Common myeloid progenitor, CD34-positive (primary cell): ENCODE measurements around the gene GPR15.

Source experiments
- CTCF ChIA-PET: fragments of 350-600 bp; sonication (Branson Sonifier 250); formaldehyde crosslinking; loops from one replicate; lab custom pipeline; 2021; ENCODE audit warnings: antibody characterized with exemption; lab: Charles Lee
- POLR2A ChIA-PET: fragments of 350-600 bp; sonication (Branson Sonifier 250); formaldehyde crosslinking; loops from one replicate; lab custom pipeline; 2021; ENCODE audit warnings: antibody characterized with exemption; lab: Charles Lee
- DNase-seq, 3 donors: peaks; one replicate each; pipeline versions ENCODE4 v3.0.0 to v3.0.0-alpha.2; 2013
- H3K27ac ChIP-seq, 2 experiments: 1 replicate in 1 of 2; 2 replicates in 1 of 2; pipeline ENCODE4 v1.7.0; 2013; ENCODE audit warnings: inconsistent platforms in 2 of 2, low read length in 2 of 2, mild to moderate bottlenecking in 2 of 2, low read depth in 1 of 2, moderate library complexity in 1 of 2; ENCODE audit not compliant: severe bottlenecking in 2 of 2, insufficient read depth in 1 of 2, poor library complexity in 1 of 2
- H3K27me3 ChIP-seq, 5 experiments: replicated peaks in 2 of 5; 1 replicate in 3 of 5; 2 replicates in 2 of 5; pipeline versions ENCODE4 v1.6.1 to v1.7.0; 2013; ENCODE audit warnings: low read length in 4 of 5, mild to moderate bottlenecking in 2 of 5, moderate library complexity in 2 of 5, inconsistent platforms in 1 of 5; ENCODE audit not compliant: insufficient read depth in 5 of 5, control insufficient read depth in 4 of 5
- H3K36me3 ChIP-seq, 4 experiments: 1 replicate in 2 of 4; 2 replicates in 2 of 4; pipeline versions ENCODE4 v1.6.1 to v1.7.0; 2013; ENCODE audit warnings: low read length in 3 of 4, control low read depth in 1 of 4, mild to moderate bottlenecking in 1 of 4; ENCODE audit not compliant: control insufficient read depth in 4 of 4, insufficient read depth in 4 of 4
- H3K4me1 ChIP-seq, 4 experiments: 1 replicate in 3 of 4; 2 replicates in 1 of 4; pipeline versions ENCODE4 v1.6.1 to v1.7.1; 2013; ENCODE audit warnings: low read length in 3 of 4, mild to moderate bottlenecking in 3 of 4, control low read depth in 1 of 4, inconsistent platforms in 1 of 4, moderate library complexity in 1 of 4; ENCODE audit not compliant: control insufficient read depth in 4 of 4, insufficient read depth in 4 of 4; ENCODE audit errors: control extremely low read depth in 1 of 4
- H3K4me3 ChIP-seq, 7 experiments: 1 replicate in 4 of 7; 2 replicates in 3 of 7; pipeline versions ENCODE4 v1.5.1 to v1.7.0; 2013; ENCODE audit warnings: mild to moderate bottlenecking in 7 of 7, low read length in 6 of 7, moderate library complexity in 6 of 7, inconsistent platforms in 2 of 7, low read depth in 2 of 7, control low read depth in 1 of 7; ENCODE audit not compliant: insufficient read depth in 4 of 7, control insufficient read depth in 1 of 7; ENCODE audit errors: extremely low read depth in 1 of 7
- H3K9me3 ChIP-seq, 5 experiments: 1 replicate in 4 of 5; 2 replicates in 1 of 5; pipeline versions ENCODE4 v1.6.1 to v1.7.1; 2013; ENCODE audit warnings: low read length in 4 of 5, mild to moderate bottlenecking in 2 of 5, inconsistent platforms in 1 of 5, low read depth in 1 of 5, moderate library complexity in 1 of 5; ENCODE audit not compliant: control insufficient read depth in 4 of 5, insufficient read depth in 2 of 5; ENCODE audit errors: control extremely low read depth in 1 of 5
- WGBS: methylation state at CpG from one replicate; pipeline ENCODE4 v1.1.5; 2013; ENCODE audit not compliant: insufficient coverage; 5-methylcytosine and 5-hydroxymethylcytosine counted together

The GPR15 gene

DNA sequence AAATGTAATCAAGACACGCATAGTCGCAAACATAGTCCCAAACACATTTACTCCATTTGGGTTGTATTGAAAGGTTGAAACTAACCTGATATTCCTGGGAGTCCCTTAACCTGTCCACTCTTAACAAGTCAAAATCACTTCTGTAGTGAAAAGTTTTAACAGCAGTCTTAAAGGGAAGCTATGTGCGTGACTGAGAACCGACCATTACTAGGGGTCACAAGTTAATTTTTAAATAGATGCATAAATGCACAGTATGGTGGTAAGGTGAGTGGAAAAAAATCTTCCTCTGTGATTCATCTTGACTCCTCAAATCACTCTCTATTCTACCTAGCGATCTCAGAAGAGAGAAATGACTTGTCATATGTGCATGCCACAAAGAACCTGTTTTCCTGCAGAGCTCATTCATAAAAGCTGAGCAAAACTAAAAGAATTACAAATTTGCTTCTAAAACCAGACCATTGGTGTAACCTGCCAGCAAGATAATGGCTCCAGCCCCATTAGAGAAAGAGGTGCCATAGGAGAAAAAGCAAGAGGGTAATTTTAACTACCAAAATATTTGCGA lies 4.8 kb downstream of the GPR15 start:
- H3K4me3 ChIP-seq: no peak overlapping the region
- H3K9me3 ChIP-seq: no peaks in the 10 kb centered on the region
- peaks cover 0 to 7% (median 0%) of the 10 kb centered on the region in 4 experiments for H3K4me1 ChIP-seq
- CTCF ChIA-PET: interaction anchor here (0.6 kb wide), 1 partner anchor 61 kb away, joined by 3 read pairs; no protein-coding TSS in a partner anchor
- no peaks in the 10 kb centered on the region for H3K36me3 ChIP-seq
- POLR2A ChIA-PET: no interaction called here
- H3K27me3 ChIP-seq: no peaks in the 10 kb centered on the region
- DNase-seq: no peak
- no peak overlapping the region for H3K27ac ChIP-seq
- 100% methylated on average over 1 of the region's 6 CpGs for WGBS

DNA sequence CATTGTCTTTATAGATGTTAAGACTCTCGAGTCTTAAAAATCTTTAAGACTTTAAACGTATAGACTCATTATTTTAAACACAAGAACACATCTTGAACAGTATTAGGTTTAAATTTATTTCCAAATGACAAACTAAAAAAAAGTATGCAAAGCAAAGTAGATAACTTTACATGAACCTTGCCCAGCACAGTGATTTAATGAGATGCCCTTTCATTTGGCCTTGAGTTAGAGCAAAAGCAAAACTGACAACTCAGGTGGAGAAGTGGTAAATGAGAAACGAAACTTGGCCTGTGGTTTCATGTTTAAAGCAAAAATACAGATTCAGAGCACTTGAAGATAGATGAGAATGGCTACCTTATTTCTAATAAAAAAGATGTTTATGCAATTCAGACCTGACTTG lies 8.6 kb downstream of the GPR15 start:
- H3K27me3 ChIP-seq: no peaks in the 10 kb centered on the region
- ChIA-PET POLR2A (interaction anchor here (0.8 kb wide), 1 partner anchor 743 kb away, joined by 6 read pairs; no protein-coding TSS in a partner anchor), CTCF (no interaction called here)
- H3K4me1 ChIP-seq: no peaks in the 10 kb centered on the region
- DNase-seq: no peak
- H3K36me3 ChIP-seq: no peaks in the 10 kb centered on the region
- H3K9me3 ChIP-seq: no peaks in the 10 kb centered on the region
- no peak overlapping the region for H3K4me3 ChIP-seq
- WGBS: 83% methylated on average over 1 of the region's 3 CpGs
- H3K27ac ChIP-seq: no peak overlapping the region

DNA sequence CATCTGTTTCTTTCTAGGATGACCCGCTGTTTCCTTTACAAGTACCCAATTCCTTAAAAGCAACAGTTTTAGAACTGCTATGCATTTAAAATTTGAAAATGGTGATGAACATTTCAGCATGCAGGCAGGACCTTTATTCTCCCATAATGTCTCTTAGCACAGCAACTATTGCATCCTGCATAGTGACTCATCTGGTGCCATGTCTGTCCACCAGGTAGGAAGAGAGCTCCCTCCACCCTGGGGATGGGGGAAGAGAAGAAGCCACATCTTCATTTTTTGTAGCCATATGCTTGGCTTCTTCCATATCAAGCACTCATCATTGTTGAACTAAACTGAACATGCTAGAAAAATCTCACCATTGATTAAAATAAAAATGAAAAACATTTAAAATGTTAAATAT lies 9.9 kb downstream of the GPR15 start:
- Histone ChIP-seq H3K27me3 (peaks cover 0 to 2% (median 0%) of the 10 kb centered on the region in 5 experiments), H3K36me3 (no peaks in the 10 kb centered on the region), H3K27ac (no peak overlapping the region), H3K4me1 (peaks cover 0 to 2% (median 0%) of the 10 kb centered on the region in 4 experiments), H3K4me3 (no peak overlapping the region), H3K9me3 (no peaks in the 10 kb centered on the region)
- WGBS: 100% methylated on average over 1 of the region's 1 CpG
- POLR2A ChIA-PET: no interaction called here
- no peak for DNase-seq
- CTCF ChIA-PET: no interaction called here

DNA sequence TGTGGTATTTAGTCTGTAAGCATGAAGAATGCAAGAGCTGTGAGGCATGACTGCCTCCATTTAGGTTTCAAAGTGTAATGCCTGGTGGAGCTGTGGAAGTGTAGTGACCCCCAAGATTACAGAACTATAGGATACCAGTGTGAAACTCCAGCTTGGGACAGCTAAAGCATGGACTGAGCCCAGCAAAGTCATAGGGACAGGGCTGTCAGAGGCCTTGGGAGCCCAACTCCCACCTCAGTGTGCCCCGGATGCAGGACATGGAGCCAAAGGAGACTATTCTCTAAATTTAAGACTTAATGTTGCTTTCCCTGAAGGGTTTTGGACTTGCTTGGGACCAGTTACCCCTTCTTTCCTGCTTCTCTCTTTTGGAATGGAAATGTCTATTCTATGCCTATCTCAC lies 10.8 kb downstream of the GPR15 start:
- CTCF ChIA-PET: no interaction called here
- POLR2A ChIA-PET: no interaction called here
- peaks cover 0 to 2% (median 0%) of the 10 kb centered on the region in 5 experiments for H3K27me3 ChIP-seq
- no peaks in the 10 kb centered on the region for H3K9me3 ChIP-seq
- no peak overlapping the region for H3K4me3 ChIP-seq
- no peaks in the 10 kb centered on the region for H3K36me3 ChIP-seq
- peaks cover 0 to 2% (median 0%) of the 10 kb centered on the region in 4 experiments for H3K4me1 ChIP-seq
- 100% methylated on average over 1 of the region's 1 CpG for WGBS
- no peak for DNase-seq
- H3K27ac ChIP-seq: no peak overlapping the region

DNA sequence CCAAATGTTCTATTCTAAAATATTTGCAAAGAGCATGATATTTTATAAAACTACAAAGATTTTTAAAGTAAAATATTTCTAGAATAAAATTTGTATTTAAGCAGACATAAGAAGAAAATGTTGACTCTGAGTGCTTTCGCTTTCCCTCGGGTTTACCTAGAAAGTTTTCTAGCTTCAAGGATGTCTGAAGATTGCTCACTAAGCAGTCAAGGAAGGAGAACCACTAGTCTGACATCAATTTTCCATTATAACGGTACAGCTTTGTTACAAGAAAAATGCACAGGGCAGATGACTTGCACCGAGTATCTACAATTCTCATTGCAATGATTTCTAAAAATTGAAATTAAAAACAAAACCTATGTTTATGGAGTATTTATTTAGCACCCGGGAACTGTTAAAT lies 14.2 kb downstream of the GPR15 start:
- Histone ChIP-seq H3K4me3 (no peak overlapping the region), H3K27me3 (peaks cover 0 to 2% (median 0%) of the 10 kb centered on the region in 5 experiments), H3K27ac (no peak overlapping the region), H3K9me3 (no peaks in the 10 kb centered on the region), H3K4me1 (peaks cover 0 to 11% (median 0%) of the 10 kb centered on the region in 4 experiments), H3K36me3 (no peaks in the 10 kb centered on the region)
- CTCF ChIA-PET: interaction anchor here (0.7 kb wide), 1 partner anchor 56 kb away, joined by 3 read pairs; no protein-coding TSS in a partner anchor
- WGBS: 81% methylated on average over 2 of the region's 5 CpGs
- POLR2A ChIA-PET: no interaction called here
- DNase-seq: no peak

DNA sequence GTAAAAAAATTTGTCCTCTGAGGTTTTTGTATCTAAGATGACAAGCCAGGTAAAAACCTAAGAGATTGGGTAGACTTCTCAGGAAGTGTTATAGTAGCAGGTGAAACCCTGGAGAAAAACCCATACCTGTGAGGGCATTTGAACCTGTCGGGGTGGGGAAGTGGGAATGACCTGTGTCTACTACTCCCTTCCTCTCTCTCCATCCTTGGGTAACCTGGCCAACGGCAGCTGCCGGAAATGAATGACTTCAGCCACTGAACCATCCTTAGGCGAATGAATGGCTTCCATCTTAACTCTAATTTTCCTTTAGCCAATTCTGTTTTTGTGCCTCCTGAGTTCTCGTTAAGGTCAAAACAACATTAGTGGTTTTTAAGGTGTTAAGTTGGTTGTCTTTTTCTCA lies 16.8 kb downstream of the GPR15 start:
- peaks cover 0 to 37% (median 3%) of the 10 kb centered on the region in 4 experiments for H3K4me1 ChIP-seq
- no peaks in the 10 kb centered on the region for H3K36me3 ChIP-seq
- no peak overlapping the region for H3K4me3 ChIP-seq
- CTCF ChIA-PET: no interaction called here
- peaks cover 0 to 2% (median 0%) of the 10 kb centered on the region in 5 experiments for H3K27me3 ChIP-seq
- POLR2A ChIA-PET: no interaction called here
- no peak overlapping the region for H3K27ac ChIP-seq
- WGBS: 100% methylated on average over 1 of the region's 5 CpGs
- no peaks in the 10 kb centered on the region for H3K9me3 ChIP-seq
- DNase-seq: no peak

DNA sequence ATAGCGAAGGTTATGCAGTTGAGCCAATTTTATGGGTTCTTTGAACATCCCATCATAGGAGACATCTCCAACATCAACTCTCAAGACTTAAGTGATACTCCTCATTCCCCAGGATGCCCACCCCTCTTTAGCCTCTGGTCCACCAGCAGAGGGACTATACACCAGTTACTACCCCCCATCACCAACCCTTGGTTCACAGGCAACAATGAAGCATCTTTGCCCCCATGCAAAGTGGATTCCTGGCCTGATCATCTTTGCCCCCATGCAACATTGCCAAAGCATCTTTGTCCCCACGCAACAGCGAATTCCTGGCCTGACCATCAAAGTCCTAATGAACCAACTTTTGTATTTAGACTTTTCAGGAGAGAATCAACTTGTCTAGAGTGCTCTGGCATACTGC lies 19.1 kb downstream of the GPR15 start:
- ChIA-PET CTCF (no interaction called here), POLR2A (no interaction called here)
- DNase-seq: no peak
- peaks cover 0 to 1% (median 0%) of the 10 kb centered on the region in 5 experiments for H3K27me3 ChIP-seq
- H3K4me3 ChIP-seq: no peak overlapping the region
- H3K27ac ChIP-seq: no peak overlapping the region
- no peaks in the 10 kb centered on the region for H3K9me3 ChIP-seq
- H3K4me1 ChIP-seq: peaks cover 0 to 58% (median 7%) of the 10 kb centered on the region in 4 experiments
- no peaks in the 10 kb centered on the region for H3K36me3 ChIP-seq
- WGBS: 100% methylated on average over 2 of the region's 3 CpGs
